HepG2 (cell line): ENCODE data around the gene HDHD3. TPM values are rescaled to one million over a fixed set of nuclear protein-coding genes. Genes with fewer than 3 reads are reported as not detected.
A peak's percentile ranks its signal among the peaks of the same experiment; 100 is the strongest.

Experiments used
- ATAC-seq: fragments of 200-7000 bp; cut with Tn5 transposase; 3 replicates; pipeline ENCODE4 v1.9.1; 2020; ENCODE audit warnings: mild to moderate bottlenecking, moderate library complexity
- BruUV-seq: library from RNA; stranded (reverse); fragments of 400-500 nt; replicated peaks from 2 replicates; lab custom pipeline; 2021; lab: Mats Ljungman, UMichigan
- CTCF ChIA-PET: fragments of 300-600 bp; formaldehyde crosslinking; extraction: SDS; loops from one replicate; lab custom pipeline; 2021; ENCODE audit warnings: low total read pairs, inconsistent platforms, low intra/inter-chr PET ratio; lab: Yijun Ruan, JAX
- POLR2A ChIA-PET: fragments of 350-600 bp; sonication (Branson Sonifier 250); formaldehyde crosslinking; loops from one replicate; lab custom pipeline; 2020; ENCODE audit warnings: antibody characterized with exemption, inconsistent platforms; lab: Yijun Ruan, JAX
- DNase-seq: peaks from one replicate; pipeline ENCODE4 v3.0.0-alpha.2; 2015; ENCODE audit warnings: low spot score
- FAIRE-seq: peaks from 3 replicates; lab custom pipeline; 2011; peaks lifted over from hg19 to GRCh38; lab: Jason Lieb, UNC
- H2AFZ ChIP-seq: one replicate; pipeline ENCODE4 v1.6.1; 2011; ENCODE audit warnings: low read length, inconsistent platforms
- H3K27ac ChIP-seq: fragments of 300-600 bp; 3 replicates; pipeline ENCODE4 v1.8.0; 2011; ENCODE audit warnings: mixed run types, mild to moderate bottlenecking, mixed read lengths, low read length, inconsistent platforms; ENCODE audit not compliant: insufficient read depth; ENCODE audit errors: extremely low read length
- H3K27me3 ChIP-seq, 2 experiments: fragments of 200-600 bp in 1 of 2; 2 replicates in 1 of 2; 3 replicates in 1 of 2; pipeline versions ENCODE4 v1.6.0 to v1.8.0; 2011; ENCODE audit warnings: low read length in 2 of 2, mild to moderate bottlenecking in 2 of 2, moderate library complexity in 2 of 2, inconsistent platforms in 1 of 2; ENCODE audit not compliant: insufficient read depth in 2 of 2, control insufficient read depth in 1 of 2
- H3K36me3 ChIP-seq, 2 experiments: fragments of 200-600 bp in 1 of 2; replicated peaks in 1 of 2; 2 replicates in 1 of 2; 3 replicates in 1 of 2; pipeline versions ENCODE4 v1.5.1 to v1.8.0; 2011; ENCODE audit warnings: low read length in 2 of 2, inconsistent platforms in 1 of 2; ENCODE audit not compliant: insufficient read depth in 2 of 2, control insufficient read depth in 1 of 2
- H3K4me1 ChIP-seq: 2 replicates; pipeline ENCODE4 v1.5.1; 2012; ENCODE audit warnings: low read length, inconsistent platforms; ENCODE audit not compliant: insufficient read depth
- H3K4me2 ChIP-seq: 2 replicates; pipeline ENCODE4 v1.6.0; 2011; ENCODE audit warnings: low read depth, low read length, inconsistent platforms
- H3K4me3 ChIP-seq, 3 experiments: fragments of 200-600 bp in 1 of 3; sonication (generic), shearing (Covaris generic) in 1 of 3; replicated peaks in 1 of 3; 2 replicates each; pipeline ENCODE4 v1.5.1; 2011 to 2016; ENCODE audit warnings: low read length in 3 of 3, inconsistent platforms in 2 of 3, low read depth in 2 of 3, mild to moderate bottlenecking in 2 of 3, control low read depth in 1 of 3, mixed read lengths in 1 of 3; ENCODE audit not compliant: insufficient read depth in 1 of 3
- H3K79me2 ChIP-seq: one replicate; pipeline ENCODE4 v1.6.1; 2011; ENCODE audit warnings: low read length, inconsistent platforms; ENCODE audit not compliant: insufficient read depth
- H3K9ac ChIP-seq: 2 replicates; pipeline ENCODE4 v1.6.0; 2011; ENCODE audit warnings: mild to moderate bottlenecking, low read depth, low read length, inconsistent platforms; ENCODE audit not compliant: insufficient read depth
- H3K9me3 ChIP-seq: 2 replicates; pipeline ENCODE4 v1.5.1; 2012; ENCODE audit warnings: mild to moderate bottlenecking, low read length
- H4K20me1 ChIP-seq: 2 replicates; pipeline ENCODE4 v1.6.0; 2011; ENCODE audit warnings: inconsistent platforms, mild to moderate bottlenecking, low read length, moderate library complexity; ENCODE audit not compliant: insufficient read depth
- CBFB ChIP-seq: sonication (generic); formaldehyde crosslinking; IDR thresholded peaks from 2 replicates; pipeline ENCODE4 v1.4.0; 2020; ENCODE audit warnings: missing genetic modification reagents
- NCOR1 ChIP-seq: fragments of 200-600 bp; sonication (generic); IDR thresholded peaks from 2 replicates; pipeline ENCODE4 v1.7.0; 2017; ENCODE audit warnings: antibody characterized with exemption, low read length, borderline replicate concordance
- POLR2A ChIP-seq, 2 experiments: IDR thresholded peaks; 2 replicates each; pipeline ENCODE4 v1.6.1; 2011; ENCODE audit warnings: low read depth in 2 of 2, low read length in 2 of 2, mild to moderate bottlenecking in 1 of 2, moderate library complexity in 1 of 2; ENCODE audit not compliant: insufficient read depth in 1 of 2
- ZBTB38 ChIP-seq: sonication (generic); formaldehyde crosslinking; IDR thresholded peaks from 2 replicates; pipeline ENCODE4 v1.5.1; 2020; ENCODE audit warnings: mild to moderate bottlenecking, missing genetic modification reagents
- ZNF570 ChIP-seq: sonication (generic); formaldehyde crosslinking; IDR thresholded peaks from 2 replicates; pipeline ENCODE4 v1.4.0; 2020; ENCODE audit warnings: mild to moderate bottlenecking, missing genetic modification reagents, borderline replicate concordance
- ZNF572 ChIP-seq: sonication (generic); formaldehyde crosslinking; IDR thresholded peaks from 2 replicates; pipeline ENCODE4 v1.5.1; 2020; ENCODE audit warnings: mild to moderate bottlenecking, missing genetic modification reagents
- WGBS: methylation state at CpG from one replicate; pipeline ENCODE4 v1.1.6; 2017; ENCODE audit warnings: low lambda C conversion rate; 5-methylcytosine and 5-hydroxymethylcytosine counted together
- in situ Hi-C: cut with HindIII; loops from 2 replicates; pipeline ENCODE4 v1.10.0; 2017; ENCODE audit warnings: low pct_unique_long_range_greater_than_20kb; ENCODE audit not compliant: extremely low pct_ligation_motif_present
- intact Hi-C: fragments of 100-400 bp; cut with micrococcal nuclease; formaldehyde crosslinking; loops from one replicate; pipeline ENCODE4 v1.10.0; 2022; ENCODE audit not compliant: unreplicated experiment
- polyA plus RNA-seq, 8 experiments: library from polyadenylated mRNA; depleted of rRNA in 3 of 8; stranded (reverse) in 7 of 8; unstranded in 1 of 8; fragments of >200 nt; fragmentation: Illumina TruSeq in 4 of 8; extraction: Trizol in 4 of 8; gene quantifications; 2 replicates each; pipeline versions ENCODE4 v1.2.1 to v1.2.3, GENCODE V29; 2011 to 2016; ENCODE audit warnings: low read depth in 4 of 8, missing spikeins in 1 of 8, mixed read lengths in 1 of 8; ENCODE audit not compliant: insufficient read depth in 1 of 8
- total RNA-seq, 5 experiments: library from RNA; depleted of rRNA; stranded (reverse); fragments of >200 nt; fragmentation: Illumina TruSeq; extraction: Trizol; gene quantifications; 2 replicates each; pipeline ENCODE4 v1.2.3, GENCODE V29; 2016; ENCODE audit warnings: low read depth in 1 of 5
- TF ChIP-seq, protein P1 (sequence below): sonication (generic); formaldehyde crosslinking; IDR thresholded peaks from one replicate; pipeline ENCODE4 v1.5.1; 2020; ENCODE audit warnings: mild to moderate bottlenecking, missing genetic modification reagents; ENCODE audit errors: not compliant biosample characterization
- TF ChIP-seq, protein P2 (sequence below): sonication (generic); formaldehyde crosslinking; conservative IDR thresholded peaks from 2 replicates; pipeline ENCODE4 v1.8.0; 2022; ENCODE audit warnings: missing genetic modification reagents
- TF ChIP-seq, protein P3 (sequence below): sonication (generic); formaldehyde crosslinking; IDR thresholded peaks from 2 replicates; pipeline ENCODE4 v1.5.1; 2020; ENCODE audit warnings: mild to moderate bottlenecking, moderate library complexity, missing genetic modification reagents

HDHD3 gene
- total and polyA plus RNA-seq, 2 of the 13 experiments (the other 11 are each of a cell fraction or from before 2014, with no cell fraction given), result 23.1 to 38.5 TPM

DNA sequence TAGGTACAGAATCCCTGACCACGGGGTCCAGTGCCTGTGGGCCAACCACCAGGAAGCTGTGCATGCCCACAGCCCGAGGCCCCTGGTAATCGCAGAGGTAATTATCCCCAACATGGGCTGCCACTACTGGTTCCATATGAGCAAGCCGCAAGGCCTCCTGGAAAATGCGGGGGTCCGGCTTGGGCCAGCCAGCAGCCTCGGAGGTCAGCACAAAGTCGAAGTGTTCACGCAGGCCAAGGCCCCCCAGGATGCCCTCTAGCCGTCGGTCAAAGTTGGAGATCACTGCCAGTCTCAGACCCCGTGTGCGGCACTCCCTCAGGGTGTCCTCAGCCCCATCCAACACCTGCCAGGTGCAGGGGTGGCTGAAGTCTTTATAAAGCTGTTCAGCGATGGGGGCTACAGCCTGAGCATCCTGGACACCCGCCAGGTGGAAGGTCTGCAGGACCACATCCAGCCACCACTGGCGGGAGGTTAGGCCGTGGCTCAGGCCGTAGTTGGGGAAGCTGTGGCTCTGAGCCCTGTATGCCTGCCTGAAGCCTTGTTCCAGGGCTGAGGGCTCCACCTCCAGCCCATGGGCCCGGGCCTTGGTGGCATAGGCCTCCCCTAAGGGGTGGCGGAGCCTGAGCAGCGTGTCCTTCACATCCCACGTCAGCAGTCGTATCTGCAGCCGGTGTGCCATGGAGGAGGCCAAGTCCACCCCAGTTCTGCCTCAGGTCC lies 3.0 kb downstream of the HDHD3 start:
- no peak for DNase-seq
- H3K9ac ChIP-seq, result no peak overlapping the region
- H4K20me1 ChIP-seq, result peaks cover 16% of the 10 kb centered on the region
- H3K4me2 ChIP-seq, result no peak overlapping the region
- ChIA-PET CTCF (no interaction called here), POLR2A (interaction anchor here (0.9 to 1.3 kb wide), 6 partner anchors 14 to 34 kb away, joined by 3 to 7 read pairs (median 3); partner anchors contain the start of genes ALAD and WDR31)
- H3K79me2 ChIP-seq, result peaks cover 15% of the 10 kb centered on the region
- no TSS peak for BruUV-seq
- no peak for FAIRE-seq
- in situ Hi-C loops (no loop called here), intact Hi-C loops (no loop called here)
- H3K36me3 ChIP-seq, result peaks cover 4 to 10% of the 10 kb centered on the region in 2 experiments; a peak in 3 of 5 replicates
- H3K27ac ChIP-seq, result no peak overlapping the region
- no peak overlapping the region for H2AFZ ChIP-seq
- H3K4me3 ChIP-seq, result no peak overlapping the region
- no peaks in the 10 kb centered on the region for H3K27me3 ChIP-seq
- H3K9me3 ChIP-seq, result no peaks in the 10 kb centered on the region
- 90% methylated on average over 9 of the region's 24 CpGs for WGBS
- peaks cover 74% of the 10 kb centered on the region for H3K4me1 ChIP-seq
- ATAC-seq, result no peak
- TF ChIP-seq ZBTB38 (CRISPR knock-in tag) (peak; percentile 41; the same call in 1 of the 2 replicates), ZNF572 (CRISPR knock-in tag) (no peak), NCOR1 (no peak), POLR2A (IDR thresholded peaks at IDR 0.05; ENCODE audit: insufficient read depth in 1 of 2, low read depth in 2 of 2, low read length in 2 of 2) (peak in 1 of 2 experiments; percentile 17; a peak in 1 of 4 replicates), ZNF570 (no peak), CBFB (no peak)
- TF ChIP-seq, protein P1, sequence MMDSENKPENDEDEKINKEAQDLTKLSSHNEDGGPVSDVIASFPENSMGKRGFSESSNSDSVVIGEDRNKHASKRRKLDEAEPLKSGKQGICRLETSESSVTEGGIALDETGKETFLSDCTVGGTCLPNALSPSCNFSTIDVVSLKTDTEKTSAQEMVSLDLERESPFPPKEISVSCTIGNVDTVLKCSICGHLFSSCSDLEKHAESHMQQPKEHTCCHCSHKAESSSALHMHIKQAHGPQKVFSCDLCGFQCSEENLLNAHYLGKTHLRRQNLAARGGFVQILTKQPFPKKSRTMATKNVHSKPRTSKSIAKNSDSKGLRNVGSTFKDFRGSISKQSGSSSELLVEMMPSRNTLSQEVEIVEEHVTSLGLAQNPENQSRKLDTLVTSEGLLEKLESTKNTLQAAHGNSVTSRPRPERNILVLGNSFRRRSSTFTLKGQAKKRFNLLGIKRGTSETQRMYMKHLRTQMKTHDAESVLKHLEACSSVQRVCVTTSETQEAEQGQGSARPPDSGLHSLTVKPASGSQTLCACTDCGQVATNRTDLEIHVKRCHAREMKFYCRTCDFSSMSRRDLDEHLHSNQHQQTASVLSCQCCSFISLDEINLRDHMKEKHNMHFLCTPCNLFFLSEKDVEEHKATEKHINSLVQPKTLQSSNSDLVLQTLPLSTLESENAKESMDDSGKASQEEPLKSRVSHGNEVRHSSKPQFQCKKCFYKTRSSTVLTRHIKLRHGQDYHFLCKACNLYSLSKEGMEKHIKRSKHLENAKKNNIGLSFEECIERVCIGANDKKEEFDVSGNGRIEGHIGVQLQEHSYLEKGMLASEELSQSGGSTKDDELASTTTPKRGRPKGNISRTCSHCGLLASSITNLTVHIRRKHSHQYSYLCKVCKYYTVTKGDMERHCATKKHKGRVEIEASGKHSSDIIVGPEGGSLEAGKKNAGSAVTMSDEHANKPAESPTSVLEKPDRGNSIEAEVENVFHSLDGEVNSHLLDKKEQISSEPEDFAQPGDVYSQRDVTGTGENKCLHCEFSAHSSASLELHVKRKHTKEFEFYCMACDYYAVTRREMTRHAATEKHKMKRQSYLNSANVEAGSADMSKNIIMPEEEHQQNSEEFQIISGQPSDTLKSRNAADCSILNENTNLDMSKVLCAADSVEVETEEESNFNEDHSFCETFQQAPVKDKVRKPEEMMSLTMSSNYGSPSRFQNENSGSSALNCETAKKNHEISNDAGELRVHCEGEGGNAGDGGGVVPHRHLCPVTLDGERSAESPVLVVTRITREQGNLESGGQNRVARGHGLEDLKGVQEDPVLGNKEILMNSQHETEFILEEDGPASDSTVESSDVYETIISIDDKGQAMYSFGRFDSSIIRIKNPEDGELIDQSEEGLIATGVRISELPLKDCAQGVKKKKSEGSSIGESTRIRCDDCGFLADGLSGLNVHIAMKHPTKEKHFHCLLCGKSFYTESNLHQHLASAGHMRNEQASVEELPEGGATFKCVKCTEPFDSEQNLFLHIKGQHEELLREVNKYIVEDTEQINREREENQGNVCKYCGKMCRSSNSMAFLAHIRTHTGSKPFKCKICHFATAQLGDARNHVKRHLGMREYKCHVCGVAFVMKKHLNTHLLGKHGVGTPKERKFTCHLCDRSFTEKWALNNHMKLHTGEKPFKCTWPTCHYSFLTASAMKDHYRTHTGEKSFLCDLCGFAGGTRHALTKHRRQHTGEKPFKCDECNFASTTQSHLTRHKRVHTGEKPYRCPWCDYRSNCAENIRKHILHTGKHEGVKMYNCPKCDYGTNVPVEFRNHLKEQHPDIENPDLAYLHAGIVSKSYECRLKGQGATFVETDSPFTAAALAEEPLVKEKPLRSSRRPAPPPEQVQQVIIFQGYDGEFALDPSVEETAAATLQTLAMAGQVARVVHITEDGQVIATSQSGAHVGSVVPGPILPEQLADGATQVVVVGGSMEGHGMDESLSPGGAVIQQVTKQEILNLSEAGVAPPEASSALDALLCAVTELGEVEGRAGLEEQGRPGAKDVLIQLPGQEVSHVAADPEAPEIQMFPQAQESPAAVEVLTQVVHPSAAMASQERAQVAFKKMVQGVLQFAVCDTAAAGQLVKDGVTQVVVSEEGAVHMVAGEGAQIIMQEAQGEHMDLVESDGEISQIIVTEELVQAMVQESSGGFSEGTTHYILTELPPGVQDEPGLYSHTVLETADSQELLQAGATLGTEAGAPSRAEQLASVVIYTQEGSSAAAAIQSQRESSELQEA (CRISPR knock-in tag), result no peak
- TF ChIP-seq, protein P2, sequence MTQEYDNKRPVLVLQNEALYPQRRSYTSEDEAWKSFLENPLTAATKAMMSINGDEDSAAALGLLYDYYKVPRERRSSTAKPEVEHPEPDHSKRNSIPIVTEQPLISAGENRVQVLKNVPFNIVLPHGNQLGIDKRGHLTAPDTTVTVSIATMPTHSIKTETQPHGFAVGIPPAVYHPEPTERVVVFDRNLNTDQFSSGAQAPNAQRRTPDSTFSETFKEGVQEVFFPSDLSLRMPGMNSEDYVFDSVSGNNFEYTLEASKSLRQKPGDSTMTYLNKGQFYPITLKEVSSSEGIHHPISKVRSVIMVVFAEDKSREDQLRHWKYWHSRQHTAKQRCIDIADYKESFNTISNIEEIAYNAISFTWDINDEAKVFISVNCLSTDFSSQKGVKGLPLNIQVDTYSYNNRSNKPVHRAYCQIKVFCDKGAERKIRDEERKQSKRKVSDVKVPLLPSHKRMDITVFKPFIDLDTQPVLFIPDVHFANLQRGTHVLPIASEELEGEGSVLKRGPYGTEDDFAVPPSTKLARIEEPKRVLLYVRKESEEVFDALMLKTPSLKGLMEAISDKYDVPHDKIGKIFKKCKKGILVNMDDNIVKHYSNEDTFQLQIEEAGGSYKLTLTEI (CRISPR knock-in tag), result no peak
- TF ChIP-seq, protein P3, sequence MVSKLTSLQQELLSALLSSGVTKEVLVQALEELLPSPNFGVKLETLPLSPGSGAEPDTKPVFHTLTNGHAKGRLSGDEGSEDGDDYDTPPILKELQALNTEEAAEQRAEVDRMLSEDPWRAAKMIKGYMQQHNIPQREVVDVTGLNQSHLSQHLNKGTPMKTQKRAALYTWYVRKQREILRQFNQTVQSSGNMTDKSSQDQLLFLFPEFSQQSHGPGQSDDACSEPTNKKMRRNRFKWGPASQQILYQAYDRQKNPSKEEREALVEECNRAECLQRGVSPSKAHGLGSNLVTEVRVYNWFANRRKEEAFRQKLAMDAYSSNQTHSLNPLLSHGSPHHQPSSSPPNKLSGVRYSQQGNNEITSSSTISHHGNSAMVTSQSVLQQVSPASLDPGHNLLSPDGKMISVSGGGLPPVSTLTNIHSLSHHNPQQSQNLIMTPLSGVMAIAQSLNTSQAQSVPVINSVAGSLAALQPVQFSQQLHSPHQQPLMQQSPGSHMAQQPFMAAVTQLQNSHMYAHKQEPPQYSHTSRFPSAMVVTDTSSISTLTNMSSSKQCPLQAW, result no peak
